HepG2 (cell line): ENCODE measurements around the gene ELAC1. TPM values are rescaled to one million over a fixed set of nuclear protein-coding genes. Genes with fewer than 3 reads are reported as not detected.
A peak's percentile ranks its signal among the peaks of the same experiment; 100 is the strongest.

Experiments used
- DNMT3B ChIP-seq: conservative IDR thresholded peaks from 2 replicates; pipeline ENCODE4 v1.6.1; 2016; ENCODE audit warnings: missing biosample characterization, control low read depth
- E2F1 ChIP-seq: sonication (generic); formaldehyde crosslinking; IDR thresholded peaks from 2 replicates; pipeline ENCODE4 v1.5.0; 2020; ENCODE audit warnings: missing genetic modification reagents
- EZH2 ChIP-seq: conservative IDR thresholded peaks from 2 replicates; pipeline ENCODE4 v1.6.1; 2012; ENCODE audit warnings: mild to moderate bottlenecking, low read depth, low read length, moderate library complexity
- FOSL1 ChIP-seq: sonication (generic); formaldehyde crosslinking; IDR thresholded peaks from 2 replicates; pipeline ENCODE4 v1.9.0; 2021; ENCODE audit warnings: missing genetic modification reagents, borderline replicate concordance
- GABPB1 ChIP-seq: IDR thresholded peaks from 2 replicates; pipeline ENCODE4 v1.6.1; 2016; ENCODE audit warnings: mild to moderate bottlenecking, missing genetic modification reagents, moderate library complexity, missing compliant biosample characterization
- HMGA1 ChIP-seq: sonication (generic); formaldehyde crosslinking; conservative IDR thresholded peaks from 2 replicates; pipeline ENCODE4 v1.4.0; 2020; ENCODE audit warnings: missing genetic modification reagents
- HMGXB4 ChIP-seq, 2 experiments: sonication (generic) in 1 of 2; formaldehyde crosslinking in 1 of 2; IDR thresholded peaks; 2 replicates each; pipeline versions ENCODE4 v1.4.0 to v1.6.1; 2018 to 2020; ENCODE audit warnings: missing genetic modification reagents in 2 of 2, borderline replicate concordance in 1 of 2, low read depth in 1 of 2, mild to moderate bottlenecking in 1 of 2, missing biosample characterization in 1 of 2
- KLF15 ChIP-seq: sonication (generic); formaldehyde crosslinking; IDR thresholded peaks from 2 replicates; pipeline ENCODE4 v1.8.1; 2023; ENCODE audit warnings: borderline replicate concordance, mild to moderate bottlenecking, inconsistent platforms, missing genetic modification reagents, mixed read lengths
- NFKBIZ ChIP-seq: IDR thresholded peaks from 2 replicates; pipeline ENCODE4 v1.6.1; 2018; ENCODE audit warnings: missing genetic modification reagents, missing compliant biosample characterization
- NR2F1 ChIP-seq, 2 experiments: fragments of 450-650 bp in 1 of 2; formaldehyde crosslinking in 1 of 2; IDR thresholded peaks; 2 replicates each; pipeline versions ENCODE4 v1.5.0 to v1.6.1; 2016 to 2020; ENCODE audit warnings: mild to moderate bottlenecking in 1 of 2, missing compliant biosample characterization in 1 of 2, missing genetic modification reagents in 1 of 2, moderate library complexity in 1 of 2
- NR3C1 ChIP-seq: sonication (generic); formaldehyde crosslinking; IDR thresholded peaks from 2 replicates; pipeline ENCODE4 v1.4.0; 2020; ENCODE audit warnings: missing genetic modification reagents
- PTBP1 ChIP-seq: fragments of 200-400 bp; formaldehyde crosslinking; IDR thresholded peaks from 2 replicates; pipeline ENCODE4 v1.6.1; 2018; ENCODE audit warnings: low read length, low read depth; ENCODE audit not compliant: poor library complexity, severe bottlenecking
- SNAPC2 ChIP-seq: sonication (generic); formaldehyde crosslinking; IDR thresholded peaks from 2 replicates; pipeline ENCODE4 v1.8.1; 2022; ENCODE audit warnings: mild to moderate bottlenecking, missing genetic modification reagents
- SOX13 ChIP-seq, 3 experiments: fragments of 450-650 bp in 1 of 3; sonication (generic) in 1 of 3; formaldehyde crosslinking in 1 of 3; IDR thresholded peaks in 2 of 3; conservative IDR thresholded peaks in 1 of 3; 2 replicates each; pipeline versions ENCODE4 v1.5.0 to v1.6.1; 2016 to 2020; ENCODE audit warnings: antibody characterized with exemption in 1 of 3, mild to moderate bottlenecking in 1 of 3, missing compliant biosample characterization in 1 of 3, missing genetic modification reagents in 1 of 3, moderate library complexity in 1 of 3
- ZBTB7B ChIP-seq: sonication (generic); formaldehyde crosslinking; IDR thresholded peaks from 2 replicates; pipeline ENCODE4 v1.4.0; 2020; ENCODE audit warnings: missing genetic modification reagents
- ZMAT3 ChIP-seq: sonication (generic); formaldehyde crosslinking; conservative IDR thresholded peaks from 2 replicates; pipeline ENCODE4 v1.7.0; 2021; ENCODE audit warnings: missing genetic modification reagents
- ZNF7 ChIP-seq: IDR thresholded peaks from 2 replicates; pipeline ENCODE4 v1.6.1; 2016; ENCODE audit warnings: missing biosample characterization, missing genetic modification reagents
- ZNF788 ChIP-seq: sonication (generic); formaldehyde crosslinking; IDR thresholded peaks from 2 replicates; pipeline ENCODE4 v1.5.0; 2020; ENCODE audit warnings: mild to moderate bottlenecking, missing genetic modification reagents, borderline replicate concordance
- polyA plus RNA-seq, 8 experiments: library from polyadenylated mRNA; depleted of rRNA in 3 of 8; stranded (reverse) in 7 of 8; unstranded in 1 of 8; fragments of >200 nt; fragmentation: Illumina TruSeq in 4 of 8; extraction: Trizol in 4 of 8; gene quantifications; 2 replicates each; pipeline versions ENCODE4 v1.2.1 to v1.2.3, GENCODE V29; 2011 to 2016; ENCODE audit warnings: low read depth in 4 of 8, missing spikeins in 1 of 8, mixed read lengths in 1 of 8; ENCODE audit not compliant: insufficient read depth in 1 of 8
- total RNA-seq, 5 experiments: library from RNA; depleted of rRNA; stranded (reverse); fragments of >200 nt; fragmentation: Illumina TruSeq; extraction: Trizol; gene quantifications; 2 replicates each; pipeline ENCODE4 v1.2.3, GENCODE V29; 2016; ENCODE audit warnings: low read depth in 1 of 5
- TF ChIP-seq, protein P1 (sequence below): sonication (generic); formaldehyde crosslinking; IDR thresholded peaks from 2 replicates; pipeline ENCODE4 v1.5.0; 2020; ENCODE audit warnings: missing genetic modification reagents, mild to moderate bottlenecking, borderline replicate concordance
- TF ChIP-seq, protein P2 (sequence below): sonication (generic); formaldehyde crosslinking; IDR thresholded peaks from 2 replicates; pipeline ENCODE4 v1.5.0; 2020; ENCODE audit warnings: missing genetic modification reagents
- TF ChIP-seq, protein P3 (sequence below): sonication (generic); formaldehyde crosslinking; IDR thresholded peaks from 2 replicates; pipeline ENCODE4 v1.4.0; 2020; ENCODE audit warnings: mild to moderate bottlenecking, missing genetic modification reagents, borderline replicate concordance

The ELAC1 gene
- total and polyA plus RNA-seq, 2 of the 13 experiments (the other 11 are each of a cell fraction or from before 2014, with no cell fraction given), result 1.9 to 3.6 TPM

- no peak for TF ChIP-seq PTBP1
- TF ChIP-seq, protein P1, sequence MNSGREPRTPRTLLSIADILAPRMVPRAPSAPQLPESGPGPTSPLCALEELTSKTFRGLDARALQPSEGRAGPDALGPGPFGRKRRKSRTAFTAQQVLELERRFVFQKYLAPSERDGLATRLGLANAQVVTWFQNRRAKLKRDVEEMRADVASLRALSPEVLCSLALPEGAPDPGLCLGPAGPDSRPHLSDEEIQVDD (CRISPR knock-in tag), result no peak
- no peak for TF ChIP-seq NR2F1 (CRISPR knock-in tag; IDR thresholded peaks at IDR 0.05)
- TF ChIP-seq EZH2, result no peak
- TF ChIP-seq SOX13 (IDR thresholded peaks at IDR 0.05), result no peak
- TF ChIP-seq SOX13 (CRISPR knock-in tag; conservative IDR thresholded peaks at IDR 0.05 in 1 of 2, IDR thresholded peaks at IDR 0.05 in 1 of 2), result peak in 1 of 2 experiments; percentile 14; a peak in 1 of 4 replicates
- TF ChIP-seq NFKBIZ (CRISPR knock-in tag), result peak; percentile 21; the same call in 1 of the 2 replicates
- TF ChIP-seq ZNF7 (CRISPR knock-in tag), result no peak
- TF ChIP-seq KLF15 (CRISPR knock-in tag), result no peak
- peak; percentile 45; the same call in 1 of the 2 replicates for TF ChIP-seq ZBTB7B (CRISPR knock-in tag)
- TF ChIP-seq HMGXB4 (CRISPR knock-in tag; IDR thresholded peaks at IDR 0.05; ENCODE audit: borderline replicate concordance in 1 of 2, low read depth in 1 of 2), result peak; percentile 58 to 74; a peak in 2 of 4 replicates
- TF ChIP-seq, protein P2, sequence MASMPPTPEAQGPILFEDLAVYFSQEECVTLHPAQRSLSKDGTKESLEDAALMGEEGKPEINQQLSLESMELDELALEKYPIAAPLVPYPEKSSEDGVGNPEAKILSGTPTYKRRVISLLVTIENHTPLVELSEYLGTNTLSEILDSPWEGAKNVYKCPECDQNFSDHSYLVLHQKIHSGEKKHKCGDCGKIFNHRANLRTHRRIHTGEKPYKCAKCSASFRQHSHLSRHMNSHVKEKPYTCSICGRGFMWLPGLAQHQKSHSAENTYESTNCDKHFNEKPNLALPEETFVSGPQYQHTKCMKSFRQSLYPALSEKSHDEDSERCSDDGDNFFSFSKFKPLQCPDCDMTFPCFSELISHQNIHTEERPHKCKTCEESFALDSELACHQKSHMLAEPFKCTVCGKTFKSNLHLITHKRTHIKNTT (CRISPR knock-in tag), result no peak
- TF ChIP-seq E2F1 (CRISPR knock-in tag), result 0 out of 2 replicates have a peak, but pooled peaks have one; percentile 55
- no peak for TF ChIP-seq DNMT3B (CRISPR knock-in tag)
- TF ChIP-seq FOSL1 (CRISPR knock-in tag), result no peak
- peak; percentile 48; the same call in 1 of the 2 replicates for TF ChIP-seq ZNF788 (CRISPR knock-in tag)
- TF ChIP-seq, protein P3, sequence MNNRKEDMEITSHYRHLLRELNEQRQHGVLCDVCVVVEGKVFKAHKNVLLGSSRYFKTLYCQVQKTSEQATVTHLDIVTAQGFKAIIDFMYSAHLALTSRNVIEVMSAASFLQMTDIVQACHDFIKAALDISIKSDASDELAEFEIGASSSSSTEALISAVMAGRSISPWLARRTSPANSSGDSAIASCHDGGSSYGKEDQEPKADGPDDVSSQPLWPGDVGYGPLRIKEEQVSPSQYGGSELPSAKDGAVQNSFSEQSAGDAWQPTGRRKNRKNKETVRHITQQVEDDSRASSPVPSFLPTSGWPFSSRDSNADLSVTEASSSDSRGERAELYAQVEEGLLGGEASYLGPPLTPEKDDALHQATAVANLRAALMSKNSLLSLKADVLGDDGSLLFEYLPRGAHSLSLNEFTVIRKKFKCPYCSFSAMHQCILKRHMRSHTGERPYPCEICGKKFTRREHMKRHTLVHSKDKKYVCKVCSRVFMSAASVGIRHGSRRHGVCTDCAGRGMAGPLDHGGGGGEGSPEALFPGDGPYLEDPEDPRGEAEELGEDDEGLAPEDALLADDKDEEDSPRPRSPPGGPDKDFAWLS (CRISPR knock-in tag), result no peak
- TF ChIP-seq ZMAT3 (CRISPR knock-in tag), result peak; percentile 95
- peak; percentile 93 for TF ChIP-seq GABPB1 (CRISPR knock-in tag)
- no peak for TF ChIP-seq NR3C1 (CRISPR knock-in tag)
- no peak for TF ChIP-seq HMGA1 (CRISPR knock-in tag)
- peak; percentile 19; the same call in 1 of the 2 replicates for TF ChIP-seq SNAPC2 (CRISPR knock-in tag)
These were observed at the start of gene ELAC1 (continued) for GRCh38 chr18:50967714-50968661.
